ENCODE data around the gene NECAB3. TPM values are rescaled to one million over a fixed set of nuclear protein-coding genes. Genes with fewer than 3 reads are reported as not detected.

Gene NECAB3
- total and polyA plus RNA-seq, 2 of the 4 experiments (the other 2 are of a cell fraction), result 8.6 to 28.4 TPM

GRCh38 chr20:33684533-33685327, 10.5 kb upstream of the NECAB3 start:
- DNase-seq (no peak), ATAC-seq (ENCODE audit: low read depth) (no peak)
- POLR2A ChIA-PET (ENCODE audit: unreplicated experiment), result no interaction called here
- Histone ChIP-seq H3K4me3 (ENCODE audit: insufficient read depth, low read depth, low read length) (no peak overlapping the region), H3K14ac (replicated peaks; ENCODE audit: low read depth, low read length) (no peak overlapping the region), H3K9me1 (ENCODE audit: insufficient read depth, low read length) (peaks cover 22% of the 10 kb centered on the region; the same call in 1 of the 2 replicates), H2AK5ac (ENCODE audit: low read depth, low read length) (no peak overlapping the region), H2BK20ac (ENCODE audit: low read depth, low read length) (no peak overlapping the region), H4K20me1 (ENCODE audit: insufficient read depth, low read length) (peaks cover 24% of the 10 kb centered on the region), H3K4ac (ENCODE audit: low read depth, low read length) (no peak overlapping the region; the same call in 1 of the 2 replicates), H3K36me3 (ENCODE audit: control insufficient read depth, insufficient read depth, low read length) (no peaks in the 10 kb centered on the region), H3K27ac (ENCODE audit: insufficient read depth, low read length) (no peak overlapping the region; the same call in 1 of the 2 replicates), H3K9me3 (ENCODE audit: control insufficient read depth, insufficient read depth, low read length) (no peaks in the 10 kb centered on the region), H3K9ac (ENCODE audit: low read depth, low read length) (peak overlapping the region; percentile 81; the same call in 1 of the 2 replicates), H2AFZ (replicated peaks; ENCODE audit: low read length, poor library complexity) (peak overlapping the region; percentile 88), H3K27me3 (ENCODE audit: control insufficient read depth, insufficient read depth, low read length) (no peaks in the 10 kb centered on the region), H2AK9ac (replicated peaks; ENCODE audit: low read depth, low read length, poor library complexity) (peak overlapping the region; percentile 31), H3K79me1 (ENCODE audit: low read depth in 1 of 2, low read length in 2 of 2) (peaks cover 7 to 48% of the 10 kb centered on the region in 2 experiments; a peak in 2 of 4 replicates), H3K23ac (ENCODE audit: low read depth, low read length) (no peak overlapping the region), H3K4me1 (ENCODE audit: control insufficient read depth, insufficient read depth, low read length) (peaks cover 11% of the 10 kb centered on the region), H2BK5ac (ENCODE audit: low read depth, low read length, poor library complexity, severe bottlenecking) (no peak overlapping the region), H4K5ac (ENCODE audit: low read depth, low read length) (no peak overlapping the region), H4K91ac (ENCODE audit: insufficient read depth, low read depth, low read length) (no peak overlapping the region), H2BK120ac (ENCODE audit: low read depth, low read length) (no peak overlapping the region), H4K8ac (ENCODE audit: low read depth in 2 of 2, low read length in 2 of 2) (peak overlapping the region in 1 of 2 experiments; percentile 27; a peak in 1 of 4 replicates), H2BK15ac (ENCODE audit: low read depth, low read length) (no peak overlapping the region), H3K56ac (ENCODE audit: extremely low read depth, insufficient read depth, low read length) (no peak overlapping the region), H3K4me2 (ENCODE audit: low read depth, low read length) (peak overlapping the region; percentile 23; the same call in 1 of the 2 replicates), H3K18ac (ENCODE audit: low read depth, low read length) (no peak overlapping the region)
- dilution Hi-C loops (cut with HindIII; ENCODE audit: low sequenced_read_pairs, unreplicated experiment) (no loop called here), intact Hi-C loops (cut with micrococcal nuclease) (loop anchor here (1.0 kb wide), 1 partner anchor 36 kb away; the partner anchor contains the start of gene PXMP4), in situ Hi-C loops (cut with MboI; ENCODE audit: low sequenced_read_pairs) (no loop called here)
- TF ChIP-seq USF2 (IDR thresholded peaks at IDR 0.05; ENCODE audit: low read depth, low read length) (no peak), MAFK (IDR thresholded peaks at IDR 0.05; ENCODE audit: low read depth, low read length) (no peak), FOS (IDR thresholded peaks at IDR 0.05; ENCODE audit: low read depth, low read length) (no peak), CTCF (conservative IDR thresholded peaks at IDR 0.05; ENCODE audit: low read depth, low read length) (no peak), CEBPB (IDR thresholded peaks at IDR 0.05; ENCODE audit: low read depth, low read length) (no peak), RAD21 (IDR thresholded peaks at IDR 0.05; ENCODE audit: low read length) (no peak), BHLHE40 (IDR thresholded peaks at IDR 0.05; ENCODE audit: low read depth, low read length) (no peak), RCOR1 (IDR thresholded peaks at IDR 0.05; ENCODE audit: insufficient replicate concordance, low read length) (no peak), ELK1 (IDR thresholded peaks at IDR 0.05; ENCODE audit: borderline replicate concordance, low read depth, low read length) (no peak)
- CTCF ChIA-PET, result interaction anchor here (0.6 kb wide), 1 partner anchor 395 kb away, joined by 3 read pairs; no protein-coding TSS in a partner anchor
- no TSS peak for BruUV-seq (replicated peaks)
- WGBS, 2 experiments (ENCODE audit: extremely low coverage in 2 of 2, insufficient read length in 1 of 2), result 40% methylated on average over 3 of the region's 10 CpGs; no CpG with 5 or more reads in 1 of the 2 experiments

All from IMR-90 (cell line).